ENCODE measurements around the gene NISCH.

NISCH gene

GRCh38 chr3:52447512-52448355 lies 7.7 kb upstream of the NISCH start:
- no peak for DNase-seq (ENCODE audit: low read depth)

- no peak for DNase-seq (ENCODE audit: low read depth)
Measured at GRCh38 chr3:52450489-52451236, 4.7 kb upstream of the NISCH start.

- no peak for DNase-seq (ENCODE audit: low read depth)
Measured at GRCh38 chr3:52451237-52452083, 3.9 kb upstream of the NISCH start.

DNA sequence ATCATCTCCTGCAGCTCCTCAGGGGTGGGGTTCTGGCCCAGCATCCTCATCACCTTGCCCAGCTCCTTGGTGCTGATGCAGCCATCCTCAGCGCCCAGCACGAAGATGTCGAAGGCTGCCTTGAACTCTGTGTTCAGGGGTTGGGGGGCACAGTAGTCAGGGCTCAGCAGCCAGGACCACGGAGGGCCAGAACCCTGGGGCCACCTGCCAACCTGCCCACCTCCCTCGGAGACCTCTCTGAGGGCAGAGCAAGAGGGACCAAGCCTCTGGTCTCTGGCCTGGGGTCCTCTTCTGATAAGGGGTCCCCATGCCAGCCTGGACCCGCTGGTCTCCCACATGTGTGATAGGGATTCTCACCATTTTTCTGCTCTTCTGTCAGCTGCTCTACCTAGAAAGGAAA lies 3.3 kb upstream of the NISCH start:
- no peak for DNase-seq (ENCODE audit: low read depth)

GRCh38 chr3:52452570-52453221 lies 2.7 kb upstream of the NISCH start:
- no peak for DNase-seq (ENCODE audit: low read depth)

DNA sequence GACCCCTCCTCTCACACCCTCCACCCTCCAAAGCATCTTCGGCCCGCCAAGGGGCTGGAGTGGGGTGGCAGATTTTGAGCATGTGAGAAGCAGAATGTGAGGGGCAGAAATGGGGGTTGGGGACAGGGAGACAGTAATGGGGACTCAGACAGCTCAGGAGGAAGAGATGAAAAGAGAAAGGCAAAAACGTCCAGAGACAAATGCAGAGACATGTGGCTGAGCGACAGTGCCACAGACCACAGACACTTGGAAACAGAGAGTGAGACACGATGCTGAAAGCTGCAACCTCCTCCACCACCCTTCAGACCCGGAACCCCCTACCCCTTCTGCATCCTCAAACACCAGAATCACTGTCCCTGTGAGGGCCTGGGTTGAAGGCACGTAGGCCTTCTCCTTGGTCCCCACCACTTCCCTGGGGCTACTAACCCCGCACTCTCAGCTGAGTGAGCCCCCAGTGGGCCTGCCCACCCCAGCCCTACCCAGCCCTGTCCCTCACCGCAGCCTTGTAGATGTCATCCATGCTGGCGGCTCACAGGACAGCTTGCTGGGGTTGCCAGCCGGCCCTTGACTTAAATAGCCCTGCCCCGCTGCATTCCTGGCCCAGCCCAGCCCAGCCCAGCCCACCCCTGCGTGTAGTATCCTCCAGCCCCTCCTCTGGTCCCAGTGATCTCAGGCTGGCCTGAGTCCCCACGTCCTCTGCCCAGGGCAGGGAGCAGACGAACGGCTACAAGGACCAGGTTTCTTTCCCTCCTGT lies 1.7 kb upstream of the NISCH start, which contains the start of gene TNNC1:
TNNC1 (minus strand) TSS at position 546 of the 754 bp plus-strand sequence; CDS start at position 520, 26 bp downstream.
- no peak for DNase-seq (ENCODE audit: low read depth)

DNA sequence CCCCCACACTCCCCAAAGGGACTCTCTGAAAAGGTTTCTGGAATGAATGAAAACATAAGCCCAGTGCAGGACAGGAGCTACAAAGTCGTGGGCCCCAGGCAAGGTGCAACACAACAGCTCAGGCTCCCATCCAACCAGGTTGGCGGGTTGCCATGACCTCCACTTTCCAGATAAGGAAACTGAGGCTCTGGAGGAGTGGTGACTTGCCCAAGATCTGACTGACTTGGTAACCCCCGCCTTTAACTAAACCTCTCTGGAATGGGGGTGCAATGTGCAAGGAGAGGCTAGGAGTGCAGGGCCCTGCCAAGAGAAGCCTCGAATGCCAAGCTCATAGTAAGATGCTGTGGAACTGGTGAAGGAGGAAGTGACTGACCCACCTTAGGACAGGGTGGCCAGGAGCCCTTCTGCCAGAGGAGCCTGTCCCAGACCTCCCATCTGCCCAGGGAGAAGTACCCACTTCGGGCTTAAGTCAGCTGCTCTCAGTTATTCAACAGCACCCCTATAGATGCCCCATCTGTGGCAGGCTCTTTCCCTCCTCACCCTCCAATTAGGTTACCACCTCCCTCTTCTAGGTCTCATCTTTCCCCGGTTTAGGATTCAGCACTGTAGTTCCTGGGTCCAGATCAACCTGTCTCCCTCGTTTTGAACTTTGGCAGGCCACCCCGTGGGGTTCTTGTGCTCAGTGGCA lies 1.0 kb upstream of the NISCH start:
- DNase-seq (ENCODE audit: low read depth): no peak

DNA sequence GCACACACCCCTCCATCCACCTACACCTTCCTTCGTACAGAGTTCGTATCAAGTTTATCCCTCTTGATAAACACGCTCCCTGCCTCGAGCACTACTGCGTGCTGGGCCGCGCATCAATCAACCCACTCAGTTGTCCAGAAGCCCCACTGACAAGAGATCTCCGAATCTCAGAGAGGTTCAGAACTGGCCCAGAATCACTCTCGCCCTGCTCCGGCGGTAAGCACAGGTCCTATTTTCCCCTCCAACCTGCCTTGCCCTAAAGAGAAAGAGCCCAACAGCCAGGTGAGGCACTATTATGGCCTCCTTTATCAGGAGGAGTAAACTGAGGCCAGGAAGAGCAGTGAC lies 494 bp upstream of the NISCH start:
- DNase-seq (ENCODE audit: low read depth): no peak

GRCh38 chr3:52456169-52456799 lies 880 bp downstream of the NISCH start:
- peak; percentile 28 for DNase-seq (ENCODE audit: low read depth)

GRCh38 chr3:52456800-52457183 lies 1.4 kb downstream of the NISCH start:
- no peak for DNase-seq (ENCODE audit: low read depth)

DNA sequence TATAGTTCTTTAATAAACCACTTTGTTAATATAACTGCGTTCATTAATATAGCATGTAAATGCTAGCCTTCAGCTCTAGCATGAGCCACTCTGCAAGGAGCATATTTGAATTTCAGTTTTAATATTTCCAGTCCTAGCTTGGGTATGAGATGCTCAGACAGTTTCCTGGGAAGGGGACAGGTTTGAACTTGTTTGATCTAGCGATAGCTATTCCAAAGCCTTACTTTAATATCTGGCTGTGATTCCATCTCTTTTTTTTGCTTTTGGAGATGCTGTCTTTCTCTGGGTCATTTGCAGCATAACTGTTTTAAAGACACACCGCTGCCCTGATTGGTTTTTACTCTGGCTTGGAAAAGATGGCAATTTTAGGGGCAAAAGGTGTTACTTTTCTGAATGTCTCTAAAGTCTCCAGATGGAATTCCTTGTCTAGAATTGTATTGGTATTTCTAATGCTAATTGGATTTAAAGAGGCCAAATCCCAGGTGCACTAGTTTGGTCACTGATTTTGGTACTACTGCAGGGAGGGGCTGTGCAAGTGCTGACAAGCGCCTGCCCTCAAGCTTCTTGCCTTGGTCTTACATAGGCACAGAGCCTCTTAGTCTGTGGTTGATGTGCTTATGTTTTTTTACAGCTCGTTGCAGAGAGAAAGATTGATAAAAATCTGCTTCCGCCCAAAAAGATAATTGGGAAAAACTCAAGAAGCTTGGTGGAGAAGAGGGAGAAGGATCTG lies 2.8 kb downstream of the NISCH start:
- DNase-seq (ENCODE audit: low read depth): no peak

DNA sequence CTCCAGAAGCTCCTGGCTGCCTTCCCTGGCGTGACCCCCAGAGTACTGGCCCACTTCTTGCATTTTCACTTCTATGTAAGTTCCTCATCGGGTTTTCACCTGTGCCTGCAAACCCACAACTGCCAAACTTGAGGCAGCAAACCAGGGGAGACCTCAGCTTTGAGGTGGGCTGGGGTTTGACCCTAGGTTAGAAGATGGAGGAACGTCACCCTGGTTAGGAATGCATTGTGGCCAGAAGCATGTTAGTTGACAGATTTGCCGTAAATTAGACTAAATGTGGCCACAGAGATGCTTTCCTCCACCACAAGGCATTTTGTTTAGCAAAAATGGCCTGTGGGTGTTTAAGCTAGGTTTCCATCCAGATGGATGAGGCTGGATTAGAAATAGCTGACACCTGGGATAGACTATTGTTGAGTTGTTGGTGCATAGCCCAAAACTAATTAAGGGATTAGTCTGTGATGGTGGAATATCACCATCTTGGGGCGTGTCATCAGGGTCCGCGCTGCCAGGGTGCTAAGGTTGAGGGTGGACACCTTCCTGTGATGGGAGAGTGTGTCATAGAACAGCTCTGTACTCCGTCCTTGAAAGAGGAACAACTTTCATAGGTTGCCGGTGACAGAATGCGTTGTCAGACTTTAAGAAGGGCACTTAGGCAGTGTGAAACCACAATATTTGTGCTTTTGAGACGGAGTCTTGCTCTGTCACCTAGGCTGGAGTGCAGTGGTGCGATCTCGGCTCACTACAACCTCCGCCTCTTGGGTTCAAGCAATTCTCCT lies 3.6 kb downstream of the NISCH start:
- no peak for DNase-seq (ENCODE audit: low read depth)

DNA sequence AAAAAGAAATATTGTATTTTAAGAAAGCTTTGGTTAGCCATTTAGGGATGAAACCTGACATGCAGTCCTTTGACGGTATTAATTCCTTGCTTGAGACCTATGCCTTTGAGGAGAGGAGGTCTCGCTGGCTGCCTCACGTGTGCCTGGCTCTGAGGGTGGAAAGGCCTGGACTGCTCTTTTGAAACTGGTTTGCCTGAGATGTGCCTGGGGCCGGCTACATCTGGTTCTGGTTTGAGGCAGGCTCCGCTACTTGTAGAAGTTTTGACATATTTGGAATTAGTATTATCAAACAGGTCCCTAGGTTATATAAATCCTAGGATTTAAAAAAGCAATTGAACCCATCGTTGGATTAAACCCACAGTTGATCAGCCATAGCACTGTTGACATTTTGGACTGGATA lies 6.5 kb downstream of the NISCH start:
- DNase-seq (ENCODE audit: low read depth): no peak

- no peak for DNase-seq (ENCODE audit: low read depth)
Measured at GRCh38 chr3:52463416-52463815, 8.0 kb downstream of the NISCH start.

GRCh38 chr3:52468336-52468735 lies 12.9 kb downstream of the NISCH start:
- DNase-seq (ENCODE audit: low read depth): peak; percentile 86

DNA sequence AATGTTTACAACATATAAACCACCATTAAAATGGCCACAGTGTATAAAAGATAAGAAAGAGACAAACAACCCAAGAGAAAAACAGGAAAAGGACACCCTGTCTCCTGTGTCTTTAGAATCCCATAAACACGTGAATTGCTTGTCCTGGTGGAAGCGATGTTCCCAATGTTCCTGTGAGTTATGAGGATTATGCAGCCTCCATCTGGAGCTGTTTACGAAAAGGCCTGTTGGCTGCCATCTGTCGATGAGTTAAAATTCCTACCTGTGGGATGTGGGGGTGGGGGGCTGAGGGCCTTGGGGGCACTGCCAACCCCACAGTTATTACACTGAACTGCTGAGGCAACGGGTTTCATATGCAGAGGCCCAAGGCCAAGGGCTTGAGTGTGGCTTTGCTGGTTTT lies 13.6 kb downstream of the NISCH start:
- DNase-seq (ENCODE audit: low read depth): peak; percentile 74

DNA sequence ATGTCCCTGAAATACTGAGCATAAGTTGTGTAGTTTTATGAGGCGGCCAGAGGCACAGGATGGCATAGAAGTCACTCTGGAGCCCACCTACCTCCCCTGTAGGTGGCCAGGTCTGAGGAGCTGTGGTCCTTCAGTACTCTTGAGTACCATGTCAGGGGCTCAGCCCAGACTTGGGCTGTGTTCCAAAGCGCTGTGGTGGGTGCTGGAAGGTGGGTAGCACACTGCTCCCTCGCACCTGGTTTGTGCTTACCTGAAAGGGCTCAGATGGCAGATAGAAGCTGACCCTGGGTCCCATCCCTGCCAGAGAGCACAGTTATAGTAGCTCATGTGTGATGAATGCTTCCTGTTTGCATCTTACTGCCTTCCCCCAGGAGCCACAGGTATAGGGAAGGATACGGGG lies 15.5 kb downstream of the NISCH start:
- DNase-seq (ENCODE audit: low read depth): no peak

GRCh38 chr3:52471371-52472238 lies 16.2 kb downstream of the NISCH start:
- peak; percentile 59 for DNase-seq (ENCODE audit: low read depth)

Measured in amniotic epithelial cell (primary cell).